SH-SY5Y (cell line): ENCODE results near the gene CADPS2.

Experiments
- GATA2 ChIP-seq: IDR thresholded peaks from 2 replicates; pipeline ENCODE4 v1.6.1; 2011; ENCODE audit warnings: mild to moderate bottlenecking, low read depth, low read length
- GATA3 ChIP-seq: IDR thresholded peaks from 2 replicates; pipeline ENCODE4 v1.6.1; 2011; ENCODE audit warnings: low read depth, mild to moderate bottlenecking, low read length, moderate library complexity

- TF ChIP-seq GATA2 (no peak), GATA3 (no peak)
Measured at GRCh38 chr7:122752583-122752982, 133.7 kb downstream of the CADPS2 start.
